WTC11 (cell line): Measurements from ENCODE around the gene TFAP2E. TPM values are rescaled to one million over a fixed set of nuclear protein-coding genes. Genes with fewer than 3 reads are reported as not detected.

Source experiments
- ATAC-seq: fragments of 200-7000 bp; cut with Tn5 transposase; 2 replicates; pipeline ENCODE4 v1.10.0; 2021; ENCODE audit warnings: mild to moderate bottlenecking, moderate library complexity
- CTCF ChIA-PET: fragments of 300-600 bp; sonication (Branson Sonifier 250); formaldehyde crosslinking; loops from one replicate; lab custom pipeline; 2021; ENCODE audit warnings: antibody characterized with exemption; lab: Charles Lee
- POLR2A ChIA-PET: fragments of 350-600 bp; sonication (Branson Sonifier 250); formaldehyde crosslinking; loops from one replicate; lab custom pipeline; 2021; ENCODE audit warnings: antibody characterized with exemption; lab: Charles Lee
- DNase-seq: peaks from one replicate; pipeline ENCODE4 v3.0.0; 2021; ENCODE audit warnings: low spot score
- H3K27ac Mint-ChIP-seq: 2 replicates; pipeline ENCODE4 v1.8.0; 2021; ENCODE audit warnings: mixed read lengths
- H3K27me3 Mint-ChIP-seq: 2 replicates; pipeline ENCODE4 v1.8.0; 2021; ENCODE audit warnings: low read depth, mild to moderate bottlenecking, moderate library complexity, mixed read lengths
- H3K36me3 Mint-ChIP-seq: 2 replicates; pipeline ENCODE4 v1.8.0; 2021; ENCODE audit warnings: mixed read lengths
- H3K4me1 Mint-ChIP-seq: 2 replicates; pipeline ENCODE4 v1.8.0; 2022; ENCODE audit warnings: mixed read lengths
- H3K4me3 Mint-ChIP-seq: 2 replicates; pipeline ENCODE4 v1.8.0; 2021; ENCODE audit warnings: mild to moderate bottlenecking, moderate library complexity, mixed read lengths
- H3K9me3 Mint-ChIP-seq: 2 replicates; pipeline ENCODE4 v1.8.0; 2021; ENCODE audit warnings: mixed read lengths
- AR ChIP-seq: fragments of 250-450 bp; sonication (Bioruptor Pico); IDR thresholded peaks from 2 replicates; pipeline ENCODE4 v1.9.0; 2021; ENCODE audit warnings: mild to moderate bottlenecking
- ATF3 ChIP-seq: sonication (generic); formaldehyde crosslinking; conservative IDR thresholded peaks from 2 replicates; pipeline ENCODE4 v1.8.1; 2022; ENCODE audit warnings: mild to moderate bottlenecking, missing genetic modification reagents
- CBFB ChIP-seq: sonication (generic); formaldehyde crosslinking; IDR thresholded peaks from 2 replicates; pipeline ENCODE4 v1.8.1; 2022; ENCODE audit warnings: mild to moderate bottlenecking, low read depth, missing genetic modification reagents
- CTCF ChIP-seq: fragments of 200-600 bp; IDR thresholded peaks from 2 replicates; pipeline ENCODE4 v1.8.0; 2022; ENCODE audit warnings: antibody characterized with exemption
- ELF4 ChIP-seq: sonication (generic); formaldehyde crosslinking; IDR thresholded peaks from 2 replicates; pipeline ENCODE4 v1.8.1; 2022; ENCODE audit warnings: low read depth, mild to moderate bottlenecking, moderate library complexity, missing genetic modification reagents
- GTF2I ChIP-seq: fragments of 250-450 bp; sonication (Bioruptor Pico); conservative IDR thresholded peaks from 2 replicates; pipeline ENCODE4 v1.4.0; 2021; ENCODE audit warnings: mild to moderate bottlenecking
- HMGXB4 ChIP-seq: sonication (generic); formaldehyde crosslinking; IDR thresholded peaks from 2 replicates; pipeline ENCODE4 v1.8.1; 2023; ENCODE audit warnings: mild to moderate bottlenecking, moderate library complexity, missing genetic modification reagents
- MAX ChIP-seq: sonication (generic); formaldehyde crosslinking; IDR thresholded peaks from 2 replicates; pipeline ENCODE4 v1.8.0; 2022; ENCODE audit warnings: mild to moderate bottlenecking, missing genetic modification reagents
- NFE2L1 ChIP-seq: sonication (generic); formaldehyde crosslinking; IDR thresholded peaks from 2 replicates; pipeline ENCODE4 v1.8.1; 2023; ENCODE audit warnings: missing genetic modification reagents
- NFYB ChIP-seq: sonication (generic); formaldehyde crosslinking; conservative IDR thresholded peaks from 2 replicates; pipeline ENCODE4 v1.8.0; 2022; ENCODE audit warnings: low read depth, missing genetic modification reagents
- STAT6 ChIP-seq: sonication (generic); formaldehyde crosslinking; conservative IDR thresholded peaks from 2 replicates; pipeline ENCODE4 v1.8.1; 2023; ENCODE audit warnings: mild to moderate bottlenecking, low read depth, missing genetic modification reagents, moderate library complexity
- TEAD4 ChIP-seq: sonication (generic); formaldehyde crosslinking; IDR thresholded peaks from 2 replicates; pipeline ENCODE4 v1.8.0; 2022; ENCODE audit warnings: mild to moderate bottlenecking, missing genetic modification reagents
- ZMAT4 ChIP-seq: fragments of 250-450 bp; sonication (Bioruptor Pico); IDR thresholded peaks from 2 replicates; pipeline ENCODE4 v1.9.0; 2021; ENCODE audit warnings: mild to moderate bottlenecking
- ZNF281 ChIP-seq: sonication (generic); formaldehyde crosslinking; IDR thresholded peaks from 2 replicates; pipeline ENCODE4 v1.8.0; 2023; ENCODE audit warnings: mild to moderate bottlenecking, missing genetic modification reagents
- ZNF425 ChIP-seq: fragments of 250-450 bp; sonication (Bioruptor Pico); conservative IDR thresholded peaks from 2 replicates; pipeline ENCODE4 v1.9.0; 2021; ENCODE audit warnings: mild to moderate bottlenecking
- total RNA-seq: library from RNA; stranded (reverse); gene quantifications from 3 replicates; pipeline ENCODE4 v1.2.3, GENCODE V29; 2021

Gene TFAP2E
- total RNA-seq, 1 experiment from 2014 or later, result 1.7 TPM

GRCh38 chr1:35539073-35539823 is 33.9 kb upstream of the TFAP2E start (continued):
- TF ChIP-seq NFYB (CRISPR knock-in tag), result no peak
- TF ChIP-seq, all 79 proteins: peak for 0

GRCh38 chr1:35539824-35540261 is 33.3 kb upstream of the TFAP2E start:
- no peak for DNase-seq
- ChIA-PET CTCF (interaction anchor here (5.2 kb wide), 1 partner anchor 87 kb away, joined by 64 read pairs; no protein-coding TSS in a partner anchor), POLR2A (no interaction called here)
- no peak for TF ChIP-seq AR (CRISPR knock-in tag)
- TF ChIP-seq ZNF281, result no peak
- TF ChIP-seq NFE2L1 (CRISPR knock-in tag), result no peak
- no peak for TF ChIP-seq ZNF425 (CRISPR knock-in tag)
- no peak for TF ChIP-seq MAX (CRISPR knock-in tag)
- TF ChIP-seq TEAD4 (CRISPR knock-in tag), result no peak
- ATAC-seq, result no peak
- Mint-ChIP-seq H3K4me3 (no peak overlapping the region), H3K27ac (peak overlapping the region; percentile 51), H3K9me3 (no peaks in the 10 kb centered on the region), H3K36me3 (peaks cover 7% of the 10 kb centered on the region), H3K4me1 (peaks cover 55% of the 10 kb centered on the region), H3K27me3 (no peaks in the 10 kb centered on the region)

GRCh38 chr1:35544976-35545375 is 28.1 kb upstream of the TFAP2E start:
- H3K4me1 Mint-ChIP-seq, result peaks cover 16% of the 10 kb centered on the region
- DNase-seq, result peak; percentile 66
- 0 out of 2 replicates have a peak overlapping the region, but pooled peaks have one; percentile 2 for H3K27ac Mint-ChIP-seq
- ChIA-PET CTCF (interaction anchor here (0.6 to 3.2 kb wide), 9 partner anchors 9 to 182 kb away, joined by 3 to 86 read pairs (median 4); no protein-coding TSS in a partner anchor), POLR2A (no interaction called here)
- H3K27me3 Mint-ChIP-seq, result no peaks in the 10 kb centered on the region
- no peaks in the 10 kb centered on the region for H3K9me3 Mint-ChIP-seq
- peaks cover 28% of the 10 kb centered on the region for H3K36me3 Mint-ChIP-seq
- ATAC-seq, result peak; percentile 99
- H3K4me3 Mint-ChIP-seq, result no peak overlapping the region
- TF ChIP-seq ZMAT4 (CRISPR knock-in tag) (no peak), GTF2I (CRISPR knock-in tag) (no peak), CTCF (no peak; the same call in 1 of the 2 replicates), CBFB (no peak), ATF3 (CRISPR knock-in tag) (no peak), HMGXB4 (CRISPR knock-in tag) (no peak), MAX (CRISPR knock-in tag) (no peak), ELF4 (CRISPR knock-in tag) (no peak), STAT6 (CRISPR knock-in tag) (no peak)
